HepG2 (cell line): ENCODE results near the gene IRX5. TPM values are rescaled to one million over a fixed set of nuclear protein-coding genes. Genes with fewer than 3 reads are reported as not detected.
A peak's percentile ranks its signal among the peaks of the same experiment; 100 is the strongest.

Experiments
- ATAC-seq: fragments of 200-7000 bp; cut with Tn5 transposase; 3 replicates; pipeline ENCODE4 v1.9.1; 2020; ENCODE audit warnings: mild to moderate bottlenecking, moderate library complexity
- BruUV-seq: library from RNA; stranded (reverse); fragments of 400-500 nt; replicated peaks from 2 replicates; lab custom pipeline; 2021; lab: Mats Ljungman, UMichigan
- CTCF ChIA-PET: fragments of 300-600 bp; formaldehyde crosslinking; extraction: SDS; loops from one replicate; lab custom pipeline; 2021; ENCODE audit warnings: low total read pairs, inconsistent platforms, low intra/inter-chr PET ratio; lab: Yijun Ruan, JAX
- POLR2A ChIA-PET: fragments of 350-600 bp; sonication (Branson Sonifier 250); formaldehyde crosslinking; loops from one replicate; lab custom pipeline; 2020; ENCODE audit warnings: antibody characterized with exemption, inconsistent platforms; lab: Yijun Ruan, JAX
- DNase-seq: peaks from one replicate; pipeline ENCODE4 v3.0.0-alpha.2; 2015; ENCODE audit warnings: low spot score
- FAIRE-seq: peaks from 3 replicates; lab custom pipeline; 2011; peaks lifted over from hg19 to GRCh38; lab: Jason Lieb, UNC
- H2AFZ ChIP-seq: one replicate; pipeline ENCODE4 v1.6.1; 2011; ENCODE audit warnings: low read length, inconsistent platforms
- H3K27ac ChIP-seq: fragments of 300-600 bp; 3 replicates; pipeline ENCODE4 v1.8.0; 2011; ENCODE audit warnings: mixed run types, mild to moderate bottlenecking, mixed read lengths, low read length, inconsistent platforms; ENCODE audit not compliant: insufficient read depth; ENCODE audit errors: extremely low read length
- H3K27me3 ChIP-seq, 2 experiments: fragments of 200-600 bp in 1 of 2; 2 replicates in 1 of 2; 3 replicates in 1 of 2; pipeline versions ENCODE4 v1.6.0 to v1.8.0; 2011; ENCODE audit warnings: low read length in 2 of 2, mild to moderate bottlenecking in 2 of 2, moderate library complexity in 2 of 2, inconsistent platforms in 1 of 2; ENCODE audit not compliant: insufficient read depth in 2 of 2, control insufficient read depth in 1 of 2
- H3K36me3 ChIP-seq, 2 experiments: fragments of 200-600 bp in 1 of 2; replicated peaks in 1 of 2; 2 replicates in 1 of 2; 3 replicates in 1 of 2; pipeline versions ENCODE4 v1.5.1 to v1.8.0; 2011; ENCODE audit warnings: low read length in 2 of 2, inconsistent platforms in 1 of 2; ENCODE audit not compliant: insufficient read depth in 2 of 2, control insufficient read depth in 1 of 2
- H3K4me1 ChIP-seq: 2 replicates; pipeline ENCODE4 v1.5.1; 2012; ENCODE audit warnings: low read length, inconsistent platforms; ENCODE audit not compliant: insufficient read depth
- H3K4me2 ChIP-seq: 2 replicates; pipeline ENCODE4 v1.6.0; 2011; ENCODE audit warnings: low read depth, low read length, inconsistent platforms
- H3K4me3 ChIP-seq, 3 experiments: fragments of 200-600 bp in 1 of 3; sonication (generic), shearing (Covaris generic) in 1 of 3; replicated peaks in 1 of 3; 2 replicates each; pipeline ENCODE4 v1.5.1; 2011 to 2016; ENCODE audit warnings: low read length in 3 of 3, inconsistent platforms in 2 of 3, low read depth in 2 of 3, mild to moderate bottlenecking in 2 of 3, control low read depth in 1 of 3, mixed read lengths in 1 of 3; ENCODE audit not compliant: insufficient read depth in 1 of 3
- H3K79me2 ChIP-seq: one replicate; pipeline ENCODE4 v1.6.1; 2011; ENCODE audit warnings: low read length, inconsistent platforms; ENCODE audit not compliant: insufficient read depth
- H3K9ac ChIP-seq: 2 replicates; pipeline ENCODE4 v1.6.0; 2011; ENCODE audit warnings: mild to moderate bottlenecking, low read depth, low read length, inconsistent platforms; ENCODE audit not compliant: insufficient read depth
- H3K9me3 ChIP-seq: 2 replicates; pipeline ENCODE4 v1.5.1; 2012; ENCODE audit warnings: mild to moderate bottlenecking, low read length
- H4K20me1 ChIP-seq: 2 replicates; pipeline ENCODE4 v1.6.0; 2011; ENCODE audit warnings: inconsistent platforms, mild to moderate bottlenecking, low read length, moderate library complexity; ENCODE audit not compliant: insufficient read depth
- BCL3 ChIP-seq: sonication (generic); formaldehyde crosslinking; IDR thresholded peaks from 2 replicates; pipeline ENCODE4 v1.5.1; 2020; ENCODE audit warnings: mild to moderate bottlenecking, missing genetic modification reagents, moderate library complexity
- CBX2 ChIP-seq, 2 experiments: fragments of 200-600 bp in 1 of 2; sonication (generic); formaldehyde crosslinking in 1 of 2; IDR thresholded peaks; 2 replicates each; pipeline versions ENCODE4 v1.7.0 to v1.8.1; 2018 to 2022; ENCODE audit warnings: low read depth in 2 of 2, low read length in 1 of 2, mild to moderate bottlenecking in 1 of 2, missing genetic modification reagents in 1 of 2
- FOXA3 ChIP-seq: IDR thresholded peaks from 2 replicates; pipeline ENCODE4 v1.6.1; 2016; ENCODE audit warnings: missing genetic modification reagents, missing compliant biosample characterization
- FOXO4 ChIP-seq: sonication (generic); formaldehyde crosslinking; conservative IDR thresholded peaks from 2 replicates; pipeline ENCODE4 v1.8.1; 2023; ENCODE audit warnings: missing genetic modification reagents
- HNRNPLL ChIP-seq: fragments of 200-400 bp; formaldehyde crosslinking; IDR thresholded peaks from 2 replicates; pipeline ENCODE4 v1.6.1; 2017; ENCODE audit warnings: mild to moderate bottlenecking, low read depth, low read length; ENCODE audit not compliant: poor library complexity, severe bottlenecking
- MAFG ChIP-seq: sonication (generic); formaldehyde crosslinking; IDR thresholded peaks from 2 replicates; pipeline ENCODE4 v1.5.1; 2020; ENCODE audit warnings: mild to moderate bottlenecking, missing genetic modification reagents
- MNT ChIP-seq: fragments of 450-650 bp; IDR thresholded peaks from 2 replicates; pipeline ENCODE4 v1.6.1; 2016
- RNF2 ChIP-seq: fragments of 450-650 bp; conservative IDR thresholded peaks from 2 replicates; pipeline ENCODE4 v1.6.1; 2016; ENCODE audit warnings: low read depth
- TAF15 ChIP-seq: fragments of 200-400 bp; formaldehyde crosslinking; IDR thresholded peaks from one replicate; pipeline ENCODE4 v1.6.1; 2018; ENCODE audit warnings: mild to moderate bottlenecking, low read depth, low read length; ENCODE audit not compliant: poor library complexity, severe bottlenecking
- ZNF232 ChIP-seq: sonication (generic); formaldehyde crosslinking; IDR thresholded peaks from 2 replicates; pipeline ENCODE4 v1.4.0; 2020; ENCODE audit warnings: missing genetic modification reagents, borderline replicate concordance
- ZNF335 ChIP-seq: sonication (generic); formaldehyde crosslinking; IDR thresholded peaks from 2 replicates; pipeline ENCODE4 v1.4.0; 2020; ENCODE audit warnings: missing genetic modification reagents
- ZNF382 ChIP-seq: sonication (generic); formaldehyde crosslinking; IDR thresholded peaks from 2 replicates; pipeline ENCODE4 v1.5.0; 2020; ENCODE audit warnings: missing genetic modification reagents, mild to moderate bottlenecking, borderline replicate concordance
- ZNF44 ChIP-seq: sonication (generic); formaldehyde crosslinking; IDR thresholded peaks from 2 replicates; pipeline ENCODE4 v1.5.1; 2020; ENCODE audit warnings: mild to moderate bottlenecking, missing genetic modification reagents
- ZNF512 ChIP-seq: sonication (generic); formaldehyde crosslinking; IDR thresholded peaks from 2 replicates; pipeline ENCODE4 v1.4.0; 2020; ENCODE audit warnings: mild to moderate bottlenecking, missing genetic modification reagents
- ZNF639 ChIP-seq: conservative IDR thresholded peaks from 2 replicates; pipeline ENCODE4 v1.6.1; 2018; ENCODE audit warnings: missing genetic modification reagents
- ZNF713 ChIP-seq: sonication (generic); formaldehyde crosslinking; IDR thresholded peaks from 2 replicates; pipeline ENCODE4 v1.4.0; 2020; ENCODE audit warnings: mild to moderate bottlenecking, missing genetic modification reagents
- ZSCAN29 ChIP-seq: sonication (generic); formaldehyde crosslinking; conservative IDR thresholded peaks from 2 replicates; pipeline ENCODE4 v1.4.0; 2020; ENCODE audit warnings: mild to moderate bottlenecking, missing genetic modification reagents
- WGBS: methylation state at CpG from one replicate; pipeline ENCODE4 v1.1.6; 2017; ENCODE audit warnings: low lambda C conversion rate; 5-methylcytosine and 5-hydroxymethylcytosine counted together
- in situ Hi-C: cut with HindIII; loops from 2 replicates; pipeline ENCODE4 v1.10.0; 2017; ENCODE audit warnings: low pct_unique_long_range_greater_than_20kb; ENCODE audit not compliant: extremely low pct_ligation_motif_present
- intact Hi-C: fragments of 100-400 bp; cut with micrococcal nuclease; formaldehyde crosslinking; loops from one replicate; pipeline ENCODE4 v1.10.0; 2022; ENCODE audit not compliant: unreplicated experiment
- polyA plus RNA-seq, 8 experiments: library from polyadenylated mRNA; depleted of rRNA in 3 of 8; stranded (reverse) in 7 of 8; unstranded in 1 of 8; fragments of >200 nt; fragmentation: Illumina TruSeq in 4 of 8; extraction: Trizol in 4 of 8; gene quantifications; 2 replicates each; pipeline versions ENCODE4 v1.2.1 to v1.2.3, GENCODE V29; 2011 to 2016; ENCODE audit warnings: low read depth in 4 of 8, missing spikeins in 1 of 8, mixed read lengths in 1 of 8; ENCODE audit not compliant: insufficient read depth in 1 of 8
- total RNA-seq, 5 experiments: library from RNA; depleted of rRNA; stranded (reverse); fragments of >200 nt; fragmentation: Illumina TruSeq; extraction: Trizol; gene quantifications; 2 replicates each; pipeline ENCODE4 v1.2.3, GENCODE V29; 2016; ENCODE audit warnings: low read depth in 1 of 5

Gene IRX5
- total and polyA plus RNA-seq, 2 of the 13 experiments (the other 11 are each of a cell fraction or from before 2014, with no cell fraction given): not detected

- H3K27me3 ChIP-seq: peaks cover 13 to 68% of the 10 kb centered on the region in 2 experiments
- H3K4me2 ChIP-seq: no peak overlapping the region
- DNase-seq: no peak
- no peaks in the 10 kb centered on the region for H3K36me3 ChIP-seq
- FAIRE-seq: no peak
- no peaks in the 10 kb centered on the region for H3K4me1 ChIP-seq
- in situ Hi-C loops (no loop called here), intact Hi-C loops (no loop called here)
- ChIA-PET POLR2A (no interaction called here), CTCF (interaction anchor here (0.8 kb wide), 1 partner anchor 322 kb away, joined by 3 read pairs; no protein-coding TSS in a partner anchor)
- H3K27ac ChIP-seq: no peak overlapping the region
- H2AFZ ChIP-seq: no peak overlapping the region
- no peak for ATAC-seq
- H3K9ac ChIP-seq: no peak overlapping the region
- no peaks in the 10 kb centered on the region for H4K20me1 ChIP-seq
- no peaks in the 10 kb centered on the region for H3K9me3 ChIP-seq
- H3K79me2 ChIP-seq: no peaks in the 10 kb centered on the region
- no peak overlapping the region for H3K4me3 ChIP-seq
- BruUV-seq: no TSS peak
- 33% methylated on average over 28 of the region's 28 CpGs for WGBS
- TF ChIP-seq BCL3 (CRISPR knock-in tag) (no peak), HNRNPLL (peak; percentile 23), ZSCAN29 (CRISPR knock-in tag) (no peak), ZNF335 (no peak), ZNF713 (no peak), FOXA3 (CRISPR knock-in tag) (no peak), MAFG (CRISPR knock-in tag) (no peak), ZNF382 (CRISPR knock-in tag) (no peak), ZNF44 (CRISPR knock-in tag) (no peak), CBX2 (IDR thresholded peaks at IDR 0.05; ENCODE audit: low read depth, low read length) (peak; percentile 96; the same call in 1 of the 2 replicates), CBX2 (CRISPR knock-in tag; IDR thresholded peaks at IDR 0.05; ENCODE audit: low read depth) (no peak), ZNF232 (CRISPR knock-in tag) (no peak), ZNF512 (no peak), MNT (no peak), FOXO4 (CRISPR knock-in tag) (no peak), RNF2 (0 out of 2 replicates have a peak, but pooled peaks have one; percentile 37), ZNF639 (no peak), TAF15 (no peak)
Observed at GRCh38 chr16:54935266-54935968, 4.8 kb downstream of the IRX5 start.
